HG03520 (cell line): Measurements from ENCODE around the gene STRBP.
"Not testable (repeated sequence)": the region's sequence is repeated elsewhere in the genome, so short reads cannot be mapped to it uniquely, and the experiment has no call there.

ENCODE experiments used
- ATAC-seq: cut with Tn5 transposase; IDR thresholded peaks from one replicate; pipeline ENCODE4 v1.9.1; 2021; ENCODE audit warnings: mild to moderate bottlenecking, moderate library complexity; ENCODE audit not compliant: unreplicated experiment

Gene STRBP

GRCh38 chr9:123200469-123200868 is 67.9 kb downstream of the STRBP start:
- not testable (repeated sequence) for ATAC-seq

GRCh38 chr9:123196124-123196523 is 72.3 kb downstream of the STRBP start:
- ATAC-seq: no peak

- ATAC-seq: no peak
These were observed 74.4 kb downstream of the STRBP start for GRCh38 chr9:123194023-123194422.

- ATAC-seq: no peak
These were observed 76.7 kb downstream of the STRBP start for GRCh38 chr9:123191680-123192079.

DNA sequence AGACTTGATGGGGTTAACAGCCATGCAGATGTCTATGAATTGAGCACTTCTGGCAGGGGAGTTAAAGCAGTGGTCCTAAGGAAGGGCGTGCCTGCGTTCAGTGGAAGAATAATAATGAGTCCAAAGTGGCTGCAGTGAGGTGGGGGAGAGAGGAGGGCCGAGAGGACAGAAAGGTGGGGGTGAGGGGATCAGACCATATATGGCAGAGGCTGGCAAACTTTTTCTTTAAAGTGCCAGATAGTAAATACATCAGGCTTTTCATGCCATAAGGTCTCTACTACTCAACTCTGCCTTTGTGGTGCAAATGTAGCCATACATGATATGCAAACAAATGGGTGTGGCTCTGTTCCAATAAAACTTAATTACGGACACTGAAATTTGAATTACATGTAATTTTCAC is 77.1 kb downstream of the STRBP start:
- no peak for ATAC-seq

- no peak for ATAC-seq
These were observed 81.3 kb downstream of the STRBP start for GRCh38 chr9:123187131-123187530.

GRCh38 chr9:123186029-123186428 is 82.4 kb downstream of the STRBP start:
- ATAC-seq: not testable (repeated sequence)

DNA sequence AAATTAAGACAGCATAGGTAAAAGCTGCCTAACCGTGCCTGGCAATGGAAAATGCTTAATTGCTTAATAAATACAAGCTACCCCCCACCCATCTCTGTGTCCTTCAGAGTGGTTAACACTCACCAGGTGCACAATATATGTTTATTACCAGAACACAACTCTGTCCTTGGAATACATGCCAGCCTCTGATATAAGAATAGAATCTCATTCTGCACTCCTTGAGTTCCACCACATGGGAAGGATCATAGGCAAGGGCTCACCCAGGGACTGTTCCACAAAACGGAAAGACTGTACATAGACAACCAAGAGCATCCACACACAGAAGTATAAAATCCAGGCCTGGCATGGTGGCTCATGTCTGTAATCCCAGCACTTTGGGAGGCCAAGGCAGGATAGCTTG is 91.4 kb downstream of the STRBP start:
- no peak for ATAC-seq

GRCh38 chr9:123175854-123176629 is 92.3 kb downstream of the STRBP start:
- no peak for ATAC-seq

DNA sequence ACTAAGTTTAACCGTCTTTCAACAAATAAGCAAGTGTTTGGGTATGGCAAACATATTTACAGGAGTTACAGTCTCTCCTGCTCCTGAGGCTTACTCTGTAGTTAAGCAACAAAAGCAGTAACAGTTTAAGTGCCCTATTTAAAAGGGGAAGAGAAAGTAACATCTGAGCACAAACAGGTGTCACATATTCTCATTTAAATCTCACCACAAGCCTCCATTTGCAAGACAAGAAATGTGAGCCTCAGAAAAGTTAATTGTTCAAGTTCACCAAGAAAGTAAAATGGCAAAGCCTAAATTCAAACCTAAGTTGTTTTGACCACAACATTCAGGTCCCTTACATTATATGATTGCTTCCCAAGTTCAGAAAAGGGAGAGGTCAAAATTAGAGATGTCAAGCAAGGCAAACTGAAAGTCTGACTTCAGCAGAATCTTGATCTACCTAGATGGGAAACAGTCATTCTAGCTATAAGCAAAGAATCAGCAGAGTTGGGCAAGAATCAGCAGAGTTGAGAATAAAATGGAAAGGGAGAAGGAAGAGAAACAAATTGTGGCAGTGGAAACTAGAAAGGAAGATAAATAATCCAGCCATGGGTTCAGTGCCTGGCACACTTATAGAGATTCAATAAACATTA is 93.4 kb downstream of the STRBP start:
- ATAC-seq: peak; percentile 82

GRCh38 chr9:123174079-123174478 is 94.3 kb downstream of the STRBP start:
- ATAC-seq: no peak

DNA sequence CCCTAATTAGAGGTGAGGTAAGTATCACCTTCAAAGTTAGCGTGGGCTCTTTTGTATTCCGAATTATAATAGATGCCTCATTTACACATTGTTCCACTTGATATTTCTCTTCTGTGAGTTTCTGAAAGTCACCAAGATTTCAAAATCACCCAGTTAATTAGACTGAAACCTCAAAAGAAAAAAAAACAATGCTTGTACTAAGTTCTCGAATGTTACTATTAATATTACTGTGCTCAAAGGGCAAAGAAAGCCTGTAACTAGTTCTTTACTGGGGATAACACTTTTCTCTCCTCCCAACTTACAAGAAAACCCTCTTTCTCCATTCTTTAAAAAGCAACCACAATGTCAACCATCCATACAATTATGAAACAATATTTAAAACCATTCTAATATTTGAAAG is 98.5 kb downstream of the STRBP start:
- ATAC-seq: no peak

GRCh38 chr9:123168586-123168985 is 99.8 kb downstream of the STRBP start:
- no peak for ATAC-seq

- ATAC-seq: no peak
These were observed 100.9 kb downstream of the STRBP start for GRCh38 chr9:123167474-123167873.

GRCh38 chr9:123165813-123166212 is 102.6 kb downstream of the STRBP start:
- ATAC-seq: no peak

DNA sequence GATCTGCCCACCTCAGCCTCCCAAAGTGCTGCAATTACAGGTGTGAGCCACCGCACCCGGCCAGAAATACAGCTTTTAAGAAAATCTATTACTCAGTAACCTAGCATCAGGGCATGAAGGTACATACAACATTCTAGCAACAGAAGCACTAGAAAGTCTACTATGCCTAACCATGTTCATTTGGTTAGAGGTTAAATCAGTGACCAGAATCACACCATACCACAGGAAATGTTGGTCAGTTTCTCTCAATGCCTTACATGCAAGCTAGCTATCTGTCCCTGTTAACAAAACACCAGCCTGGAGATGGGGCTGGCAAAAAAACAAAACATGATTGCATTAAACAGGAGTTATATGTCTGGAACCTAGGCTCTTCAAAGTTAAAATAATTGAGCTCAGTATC is 104.1 kb downstream of the STRBP start:
- no peak for ATAC-seq

- ATAC-seq: no peak
These were observed 105.5 kb downstream of the STRBP start for GRCh38 chr9:123162791-123163345.

DNA sequence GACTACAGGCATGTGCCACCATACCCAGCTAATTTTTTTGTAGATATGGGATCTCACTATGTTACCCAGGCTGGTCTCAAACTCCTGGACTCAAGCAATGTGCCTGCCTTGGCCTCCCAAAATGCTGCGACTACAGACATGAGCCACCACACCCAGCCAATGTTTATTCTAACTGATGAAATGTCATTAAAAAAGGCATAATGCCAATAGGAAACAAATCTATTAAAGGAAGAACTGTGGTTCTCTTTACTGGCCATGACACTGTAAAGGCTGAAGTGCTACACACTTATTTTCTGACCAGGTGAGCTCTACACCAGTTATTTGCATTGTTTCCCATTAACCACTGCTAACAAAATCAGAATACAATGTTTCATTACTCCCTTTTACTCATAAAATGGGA is 106.0 kb downstream of the STRBP start:
- no peak for ATAC-seq

GRCh38 chr9:123157221-123157620 is 111.2 kb downstream of the STRBP start:
- no peak for ATAC-seq

- no peak for ATAC-seq
These were observed 117.5 kb downstream of the STRBP start for GRCh38 chr9:123150708-123151503.

DNA sequence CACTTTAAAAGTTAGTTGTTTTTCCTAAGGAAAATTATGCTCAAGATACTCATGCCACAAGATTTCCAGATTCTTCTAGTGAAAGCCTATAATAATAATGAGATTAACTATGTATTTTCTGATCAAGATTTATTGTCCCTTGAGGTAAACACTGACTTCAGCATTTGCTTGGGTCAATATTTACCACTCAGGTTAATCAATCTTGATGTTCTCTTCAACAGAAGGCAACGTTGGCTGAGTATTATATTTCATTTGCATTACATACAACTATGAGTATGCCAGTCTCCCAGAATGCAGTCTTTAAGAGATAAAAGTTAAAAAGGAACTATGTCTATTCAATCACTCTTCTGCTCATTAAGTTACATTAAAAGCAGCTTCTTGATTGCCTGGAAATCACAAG is 119.3 kb downstream of the STRBP start:
- ATAC-seq: no peak
